ENCODE measurements around the gene CD72.

DNA sequence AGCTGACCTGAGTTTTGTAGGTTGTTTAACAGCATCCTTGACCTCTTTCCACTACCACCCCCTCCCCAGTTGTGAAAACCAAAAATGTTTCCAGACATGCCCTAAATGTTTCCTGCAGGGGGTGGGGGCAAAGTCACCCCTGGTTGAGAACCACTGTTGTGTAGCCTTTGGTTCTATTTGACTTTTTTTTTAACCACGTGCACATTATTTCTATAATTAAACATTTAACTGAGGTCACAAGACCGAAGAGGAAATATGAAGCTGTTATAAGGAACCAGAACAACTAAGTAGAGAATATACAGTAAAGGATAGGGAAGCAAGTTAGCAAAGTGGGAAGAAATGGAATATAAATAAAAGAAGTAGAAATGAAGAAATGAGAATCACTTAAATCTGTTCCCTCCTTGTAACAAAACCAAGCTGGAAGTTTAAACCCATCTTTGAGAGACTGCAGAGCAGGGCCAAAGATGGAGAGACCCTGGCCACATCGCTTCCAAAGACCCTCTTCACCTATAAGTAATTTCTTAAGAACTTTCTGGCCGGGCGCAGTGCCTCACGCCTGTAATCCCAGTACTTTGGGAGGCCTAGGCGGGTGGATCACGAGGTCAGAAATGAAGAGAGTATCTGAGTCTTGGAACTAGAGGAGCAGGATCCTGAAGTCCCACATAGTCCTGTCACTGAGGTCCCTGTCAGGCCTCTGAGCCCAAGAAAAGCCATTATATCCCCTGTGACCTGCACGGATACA lies 18.1 kb upstream of the CD72 start:
- TF ChIP-seq, protein P1, sequence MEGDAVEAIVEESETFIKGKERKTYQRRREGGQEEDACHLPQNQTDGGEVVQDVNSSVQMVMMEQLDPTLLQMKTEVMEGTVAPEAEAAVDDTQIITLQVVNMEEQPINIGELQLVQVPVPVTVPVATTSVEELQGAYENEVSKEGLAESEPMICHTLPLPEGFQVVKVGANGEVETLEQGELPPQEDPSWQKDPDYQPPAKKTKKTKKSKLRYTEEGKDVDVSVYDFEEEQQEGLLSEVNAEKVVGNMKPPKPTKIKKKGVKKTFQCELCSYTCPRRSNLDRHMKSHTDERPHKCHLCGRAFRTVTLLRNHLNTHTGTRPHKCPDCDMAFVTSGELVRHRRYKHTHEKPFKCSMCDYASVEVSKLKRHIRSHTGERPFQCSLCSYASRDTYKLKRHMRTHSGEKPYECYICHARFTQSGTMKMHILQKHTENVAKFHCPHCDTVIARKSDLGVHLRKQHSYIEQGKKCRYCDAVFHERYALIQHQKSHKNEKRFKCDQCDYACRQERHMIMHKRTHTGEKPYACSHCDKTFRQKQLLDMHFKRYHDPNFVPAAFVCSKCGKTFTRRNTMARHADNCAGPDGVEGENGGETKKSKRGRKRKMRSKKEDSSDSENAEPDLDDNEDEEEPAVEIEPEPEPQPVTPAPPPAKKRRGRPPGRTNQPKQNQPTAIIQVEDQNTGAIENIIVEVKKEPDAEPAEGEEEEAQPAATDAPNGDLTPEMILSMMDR (IDR thresholded peaks at IDR 0.05): no peak
- TF ChIP-seq POLR2A (IDR thresholded peaks at IDR 0.05): no peak
